Endothelial cell of umbilical vein (primary cell): ENCODE results near the gene KLHL4. TPM values are rescaled to one million over a fixed set of nuclear protein-coding genes. Genes with fewer than 3 reads are reported as not detected.

Experiments used
- BruUV-seq: library from RNA; stranded (reverse); fragments of 400-500 nt; replicated peaks from 2 replicates; lab custom pipeline; 2021; lab: Mats Ljungman, UMichigan
- CTCF ChIA-PET: fragments of 300-600, 350-600 bp; sonication (Branson Sonifier 250); formaldehyde crosslinking; loops from one replicate; lab custom pipeline; 2021; ENCODE audit warnings: antibody characterized with exemption, inconsistent platforms; lab: Charles Lee
- POLR2A ChIA-PET: fragments of 300-600, 350-600 bp; sonication (Branson Sonifier 250); formaldehyde crosslinking; loops from one replicate; lab custom pipeline; 2021; ENCODE audit warnings: antibody characterized with exemption, inconsistent platforms; lab: Charles Lee
- DNase-seq: peaks from one replicate; pipeline ENCODE4 v3.0.0-alpha.2; 2011; ENCODE audit warnings: low read depth, low spot score
- FAIRE-seq: peaks from 2 replicates; lab custom pipeline; 2011; peaks lifted over from hg19 to GRCh38; lab: Jason Lieb, UNC
- H2AFZ ChIP-seq: 2 replicates; pipeline ENCODE4 v1.6.0; 2012; ENCODE audit warnings: low read depth, low read length, control low read depth, inconsistent platforms
- H3K27ac ChIP-seq: 2 replicates; pipeline ENCODE4 v1.5.1; 2011; ENCODE audit warnings: low read depth, mild to moderate bottlenecking, control low read depth, low read length, moderate library complexity; ENCODE audit not compliant: insufficient read depth
- H3K27me3 ChIP-seq, 2 experiments: 2 replicates each; pipeline versions ENCODE4 v1.6.0 to v1.6.1; 2011; ENCODE audit warnings: low read length in 2 of 2, mixed read lengths in 1 of 2; ENCODE audit not compliant: control insufficient read depth in 2 of 2, insufficient read depth in 2 of 2
- H3K36me3 ChIP-seq, 2 experiments: 2 replicates in 1 of 2; 3 replicates in 1 of 2; pipeline ENCODE4 v1.5.1; 2011; ENCODE audit warnings: low read length in 2 of 2, mild to moderate bottlenecking in 1 of 2, moderate library complexity in 1 of 2; ENCODE audit not compliant: control insufficient read depth in 2 of 2, insufficient read depth in 2 of 2; ENCODE audit errors: extremely low read depth in 1 of 2
- H3K4me1 ChIP-seq: 3 replicates; pipeline ENCODE4 v1.5.1; 2011; ENCODE audit warnings: mild to moderate bottlenecking, low read length; ENCODE audit not compliant: control insufficient read depth, insufficient read depth; ENCODE audit errors: extremely low read depth
- H3K4me2 ChIP-seq: 2 replicates; pipeline ENCODE4 v1.6.1; 2011; ENCODE audit warnings: low read length, control low read depth, mixed read lengths; ENCODE audit not compliant: insufficient read depth
- H3K4me3 ChIP-seq, 3 experiments: fragments of 200-600 bp in 1 of 3; sonication (generic), shearing (Covaris generic) in 1 of 3; replicated peaks in 1 of 3; 2 replicates each; pipeline ENCODE4 v1.5.1; 2011 to 2016; ENCODE audit warnings: control low read depth in 3 of 3, low read length in 3 of 3, mild to moderate bottlenecking in 2 of 3, inconsistent platforms in 1 of 3, low read depth in 1 of 3, moderate library complexity in 1 of 3; ENCODE audit not compliant: insufficient read depth in 1 of 3
- H3K79me2 ChIP-seq: 2 replicates; pipeline ENCODE4 v1.6.0; 2012; ENCODE audit warnings: low read length, inconsistent platforms; ENCODE audit not compliant: control insufficient read depth, insufficient read depth
- H3K9ac ChIP-seq: replicated peaks from 2 replicates; pipeline ENCODE3; 2011; ENCODE audit warnings: low read length, control low read depth; ENCODE audit not compliant: insufficient read depth; ENCODE audit errors: extremely low read depth
- H3K9me1 ChIP-seq: replicated peaks from 3 replicates; pipeline ENCODE4 v1.6.0; 2011; ENCODE audit warnings: mild to moderate bottlenecking, low read length; ENCODE audit not compliant: control insufficient read depth, insufficient read depth; ENCODE audit errors: extremely low read depth
- H3K9me3 ChIP-seq: replicated peaks from 2 replicates; pipeline ENCODE4 v1.5.1; 2012; ENCODE audit warnings: low read length, inconsistent platforms; ENCODE audit not compliant: control insufficient read depth, insufficient read depth
- H4K20me1 ChIP-seq: replicated peaks from 2 replicates; pipeline ENCODE3; 2011; ENCODE audit warnings: mild to moderate bottlenecking, low read length; ENCODE audit not compliant: control insufficient read depth, insufficient read depth; ENCODE audit errors: extremely low read depth
- CTCF ChIP-seq, 2 donors: IDR thresholded peaks; 1 replicate in 1 of 2; 2 replicates in 1 of 2; pipeline ENCODE4 v1.5.1; 2011; ENCODE audit warnings: low read length in 2 of 2, mild to moderate bottlenecking in 2 of 2, moderate library complexity in 2 of 2, control low read depth in 1 of 2, inconsistent platforms in 1 of 2, low read depth in 1 of 2; ENCODE audit not compliant: insufficient read depth in 1 of 2; ENCODE audit errors: extremely low read depth in 1 of 2
- EZH2 ChIP-seq: IDR thresholded peaks from 2 replicates; pipeline ENCODE4 v1.6.1; 2012; ENCODE audit warnings: borderline replicate concordance, low read depth, mild to moderate bottlenecking, moderate library complexity, low read length, inconsistent platforms; ENCODE audit not compliant: severe bottlenecking
- FOS ChIP-seq: IDR thresholded peaks from 2 replicates; pipeline ENCODE4 v1.6.1; 2011; ENCODE audit warnings: mild to moderate bottlenecking, low read length, moderate library complexity, borderline replicate concordance; ENCODE audit not compliant: insufficient read depth
- GATA2 ChIP-seq: IDR thresholded peaks from 2 replicates; pipeline ENCODE4 v1.7.0; 2011; ENCODE audit warnings: low read depth, mild to moderate bottlenecking, moderate library complexity, mixed read lengths, low read length; ENCODE audit not compliant: insufficient read length, insufficient read depth
- JUN ChIP-seq: IDR thresholded peaks from 2 replicates; pipeline ENCODE4 v1.6.1; 2011; ENCODE audit warnings: borderline replicate concordance, low read depth; ENCODE audit not compliant: insufficient read length, insufficient read depth
- MAX ChIP-seq: IDR thresholded peaks from 2 replicates; pipeline ENCODE4 v1.6.1; 2011; ENCODE audit not compliant: insufficient read depth, insufficient read length
- MYC ChIP-seq: IDR thresholded peaks from one replicate; pipeline ENCODE4 v1.6.1; 2011; ENCODE audit warnings: mild to moderate bottlenecking, low read depth, low read length
- POLR2A ChIP-seq: IDR thresholded peaks from 2 replicates; pipeline ENCODE4 v1.6.1; 2012; ENCODE audit warnings: low read depth, mild to moderate bottlenecking, control low read depth, low read length
- POLR2AphosphoS5 ChIP-seq: IDR thresholded peaks from 2 replicates; pipeline ENCODE4 v1.6.1; 2012; ENCODE audit warnings: low read depth, mild to moderate bottlenecking, control low read depth, low read length, moderate library complexity; ENCODE audit not compliant: insufficient read depth
- dilution Hi-C: fragments of 300-500 bp; cut with MboI; formaldehyde crosslinking; loops from one replicate; pipeline ENCODE4 v1.15.0; 2019; ENCODE audit warnings: low sequenced_read_pairs; ENCODE audit not compliant: extremely low pct_ligation_motif_present
- intact Hi-C: fragments of 100-400 bp; cut with micrococcal nuclease; formaldehyde crosslinking; loops from one replicate; pipeline ENCODE4 v1.10.0; 2022
- polyA plus RNA-seq, 4 experiments: library from polyadenylated mRNA; depleted of rRNA in 3 of 4; stranded (reverse) in 3 of 4; unstranded in 1 of 4; fragments of >200 nt; gene quantifications; 2 replicates each; pipeline versions ENCODE4 v1.2.1 to v1.2.3, GENCODE V29; 2011 to 2012; ENCODE audit warnings: missing spikeins in 1 of 4
- total RNA-seq: library from RNA; stranded (reverse); gene quantifications from 2 replicates; pipeline ENCODE4 v1.2.3, GENCODE V29; 2021

The KLHL4 gene
- total and polyA plus RNA-seq, 2 donors (not counting 3 experiments of a cell fraction or from before 2014, with no cell fraction given): 9.8 to 19.3 TPM

- ChIA-PET CTCF (no interaction called here), POLR2A (no interaction called here)
- H3K27ac ChIP-seq: no peak overlapping the region
- dilution Hi-C loops: no loop called here
- TF ChIP-seq POLR2A (no peak), POLR2AphosphoS5 (no peak), MYC (no peak), JUN (no peak), MAX (no peak), GATA2 (no peak), FOS (no peak), CTCF (IDR thresholded peaks at IDR 0.05; ENCODE audit: extremely low read depth in 1 of 2, insufficient read depth in 1 of 2, low read depth in 1 of 2, low read length in 2 of 2) (no peak), EZH2 (no peak)
- H3K36me3 ChIP-seq: no peaks in the 10 kb centered on the region
- H3K4me3 ChIP-seq: no peak overlapping the region
- H3K9me3 ChIP-seq: no peaks in the 10 kb centered on the region
- H4K20me1 ChIP-seq: no peaks in the 10 kb centered on the region
- BruUV-seq: no TSS peak
- no peaks in the 10 kb centered on the region for H3K4me1 ChIP-seq
- no peak overlapping the region for H3K9ac ChIP-seq
- H3K27me3 ChIP-seq: no peaks in the 10 kb centered on the region
- H3K79me2 ChIP-seq: no peaks in the 10 kb centered on the region
- DNase-seq (no peak), FAIRE-seq (no peak)
- no peak overlapping the region for H3K4me2 ChIP-seq
- H2AFZ ChIP-seq: no peak overlapping the region
- intact Hi-C loops: no loop called here
- no peaks in the 10 kb centered on the region for H3K9me1 ChIP-seq
Measured at GRCh38 chrX:87693204-87693603, 175.6 kb downstream of the KLHL4 start.
